HG03097 (cell line): ENCODE measurements around the gene ZNF18.

Experiments
- ATAC-seq: cut with Tn5 transposase; IDR thresholded peaks from one replicate; pipeline ENCODE4 v1.9.1; 2021; ENCODE audit not compliant: unreplicated experiment, low FRiP score

Gene ZNF18, protein sequence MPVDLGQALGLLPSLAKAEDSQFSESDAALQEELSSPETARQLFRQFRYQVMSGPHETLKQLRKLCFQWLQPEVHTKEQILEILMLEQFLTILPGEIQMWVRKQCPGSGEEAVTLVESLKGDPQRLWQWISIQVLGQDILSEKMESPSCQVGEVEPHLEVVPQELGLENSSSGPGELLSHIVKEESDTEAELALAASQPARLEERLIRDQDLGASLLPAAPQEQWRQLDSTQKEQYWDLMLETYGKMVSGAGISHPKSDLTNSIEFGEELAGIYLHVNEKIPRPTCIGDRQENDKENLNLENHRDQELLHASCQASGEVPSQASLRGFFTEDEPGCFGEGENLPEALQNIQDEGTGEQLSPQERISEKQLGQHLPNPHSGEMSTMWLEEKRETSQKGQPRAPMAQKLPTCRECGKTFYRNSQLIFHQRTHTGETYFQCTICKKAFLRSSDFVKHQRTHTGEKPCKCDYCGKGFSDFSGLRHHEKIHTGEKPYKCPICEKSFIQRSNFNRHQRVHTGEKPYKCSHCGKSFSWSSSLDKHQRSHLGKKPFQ

DNA sequence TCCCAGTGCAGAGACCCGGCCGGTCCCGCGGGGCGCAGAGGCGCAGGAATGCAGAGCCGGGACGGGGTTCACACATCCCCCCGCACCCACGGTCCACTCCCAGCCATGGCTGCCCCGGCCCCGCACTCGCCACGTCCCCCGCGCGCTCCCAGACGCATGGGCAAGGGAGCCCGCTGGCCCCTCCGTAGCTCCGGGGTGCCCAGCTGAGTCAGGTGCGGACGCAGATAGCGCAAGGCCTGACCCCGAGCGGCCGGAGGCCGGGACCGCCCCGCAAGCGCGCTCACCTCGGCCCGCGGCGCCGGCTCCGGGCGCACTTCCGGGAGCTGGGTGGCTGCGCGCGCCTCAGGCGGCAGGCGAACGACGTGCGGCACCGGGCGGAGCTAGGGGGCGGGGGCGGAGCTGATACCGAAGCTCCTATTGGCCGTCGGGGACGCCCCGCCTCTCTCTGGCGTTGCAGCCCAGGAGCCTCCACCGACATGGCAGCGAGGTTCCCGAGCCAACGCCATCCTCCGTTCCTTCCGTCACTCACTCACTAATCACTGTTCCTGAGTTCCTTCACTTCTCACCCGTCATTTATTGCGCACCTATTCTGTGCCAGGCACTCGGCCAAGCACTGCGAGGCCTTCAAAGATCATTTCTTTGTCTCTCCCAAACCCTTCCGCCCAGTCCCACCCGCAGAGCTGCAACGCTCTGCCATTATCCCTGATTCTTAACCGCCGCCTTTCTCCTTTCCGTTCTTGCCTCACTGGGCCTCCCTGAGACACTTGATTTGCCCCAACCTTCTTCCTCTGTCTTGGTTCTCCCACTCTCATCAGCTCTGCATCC lies at the start of gene ZNF18:
Gene ZNF18, minus strand, starts transcription at position 329 of the 825 bp plus-strand sequence. CDS start 4,646 bp downstream, outside the sequence.
- peak; percentile 98 for ATAC-seq

DNA sequence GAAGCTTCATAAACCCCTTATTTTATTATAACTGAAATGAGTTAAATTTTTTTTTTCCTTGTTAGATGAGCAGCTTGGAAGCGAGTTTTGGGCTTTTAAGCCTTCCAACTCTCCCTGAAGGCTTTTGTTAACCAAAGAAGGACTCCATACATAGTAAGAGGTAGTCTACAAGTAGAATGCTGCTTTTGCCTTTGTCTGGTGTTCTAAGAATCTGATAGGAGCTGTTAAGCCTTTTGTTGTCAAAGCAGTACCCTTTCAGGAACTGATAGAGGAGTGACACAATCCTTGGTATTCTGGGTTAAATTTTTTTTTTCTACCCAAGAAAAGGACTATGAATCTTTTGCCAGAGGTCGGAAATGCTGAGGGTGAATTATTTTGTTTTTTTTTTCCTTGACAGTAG lies 49.5 kb upstream of the ZNF18 start:
- no peak for ATAC-seq

DNA sequence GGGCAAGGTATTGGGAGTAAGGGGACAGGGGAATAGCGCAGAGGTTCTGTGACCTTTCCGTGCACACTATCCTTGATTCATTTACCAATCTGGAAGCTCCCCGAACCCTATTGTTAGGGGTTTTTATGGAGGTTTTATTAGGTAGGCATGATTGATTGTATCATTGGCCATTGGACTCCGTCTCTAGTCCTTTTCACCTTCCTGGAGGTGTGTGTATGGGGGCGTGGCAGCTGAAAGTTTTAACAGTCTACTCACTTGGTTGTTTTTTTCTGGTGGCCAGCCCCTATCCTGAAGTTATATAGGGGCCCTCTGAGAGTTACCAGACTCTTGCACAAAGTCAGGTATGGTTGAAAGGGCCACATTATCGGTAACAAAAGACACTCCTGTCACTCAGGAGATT lies 46.4 kb upstream of the ZNF18 start:
- ATAC-seq = no peak

DNA sequence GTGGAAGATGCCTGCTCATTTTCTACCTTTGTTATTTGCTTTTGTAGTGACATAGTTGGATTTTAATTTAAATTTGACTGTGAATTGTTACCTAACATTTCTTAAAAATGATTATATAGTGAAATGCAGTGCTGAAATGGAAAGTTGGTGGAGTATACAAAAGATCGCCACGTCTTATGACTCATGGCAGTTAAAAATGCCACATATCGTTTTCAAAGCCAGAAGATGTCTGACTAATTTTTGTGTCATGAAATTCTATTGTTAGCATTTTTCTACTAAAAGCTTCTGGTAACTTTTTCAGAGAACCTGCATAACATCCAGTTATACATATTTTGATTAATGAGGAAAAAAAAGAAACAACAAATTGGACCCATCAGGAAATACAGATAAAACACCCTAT lies 44.0 kb upstream of the ZNF18 start:
- no peak for ATAC-seq

DNA sequence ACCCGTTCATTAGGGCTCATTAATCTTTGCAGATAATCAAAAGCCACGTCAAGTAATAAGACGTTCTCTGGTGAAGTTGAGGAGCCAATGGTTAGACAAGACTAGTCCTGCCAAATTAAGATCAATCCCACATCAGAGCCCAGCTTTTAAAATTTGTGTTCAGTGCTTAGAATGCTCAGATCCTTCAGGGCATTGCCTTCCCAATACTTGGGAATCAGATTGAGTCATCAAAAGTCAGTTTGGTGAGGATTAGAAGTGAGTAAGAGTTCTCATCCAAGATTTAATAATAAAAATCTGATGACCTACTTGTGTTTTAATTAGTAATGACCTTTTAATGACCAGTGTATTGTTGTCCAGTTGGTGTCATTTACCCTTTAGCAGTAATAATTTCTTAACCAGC lies 43.2 kb upstream of the ZNF18 start:
- ATAC-seq = no peak

DNA sequence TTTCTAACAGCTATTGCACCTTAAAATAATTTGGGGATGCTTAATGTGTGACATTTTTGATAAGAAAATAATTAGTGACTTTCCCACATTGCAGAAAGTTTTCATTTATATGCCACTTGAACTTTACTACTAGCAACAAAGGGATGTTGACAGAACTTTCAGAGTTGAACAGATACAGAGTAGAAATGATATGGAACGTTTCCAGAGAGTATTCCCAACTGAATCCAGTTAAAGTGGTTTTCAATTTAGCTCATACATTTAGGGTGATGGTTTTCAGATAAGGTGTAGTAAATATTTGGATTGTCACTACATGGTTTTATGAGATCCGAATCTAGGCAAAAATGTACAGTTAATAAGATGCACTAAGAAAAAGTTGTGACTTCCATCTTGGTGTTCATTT lies 40.7 kb upstream of the ZNF18 start:
- no peak for ATAC-seq

DNA sequence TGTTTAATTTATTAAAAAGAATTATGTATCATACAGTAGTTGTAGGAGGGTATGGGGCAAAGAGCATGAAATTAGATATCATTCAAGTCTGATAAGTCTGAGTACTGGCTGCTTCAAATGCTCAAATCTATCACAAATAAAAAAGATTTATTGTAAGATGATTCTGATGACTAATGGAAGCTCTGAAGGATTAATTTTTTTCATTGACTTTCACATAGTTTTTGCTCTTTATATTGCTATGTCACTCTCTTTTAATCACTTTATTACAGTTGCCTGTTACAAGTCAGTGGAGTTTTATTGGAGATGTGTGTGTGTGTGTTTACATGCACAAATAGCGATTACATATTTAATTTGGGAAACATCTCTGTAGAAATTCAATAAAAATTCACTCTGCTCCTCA lies 38.4 kb upstream of the ZNF18 start:
- no peak for ATAC-seq

DNA sequence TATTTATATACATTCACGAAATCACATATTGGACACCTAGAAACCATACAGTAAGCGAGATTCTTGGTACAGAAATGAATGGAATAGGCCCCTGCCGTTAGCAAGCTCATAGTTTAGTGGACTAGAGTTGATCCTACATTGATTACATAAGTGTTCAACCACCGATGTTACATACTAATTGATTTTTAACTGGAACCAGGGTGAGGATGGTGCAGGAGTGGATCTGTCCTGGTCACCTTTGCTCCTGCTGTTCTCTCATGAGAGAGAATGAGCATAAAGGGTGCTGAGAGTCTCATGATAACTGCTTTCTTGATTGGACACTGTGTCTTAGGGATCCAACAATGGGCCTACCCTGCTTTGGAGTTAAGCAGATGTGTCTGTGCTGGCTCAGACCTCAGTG lies 37.3 kb upstream of the ZNF18 start:
- no peak for ATAC-seq

DNA sequence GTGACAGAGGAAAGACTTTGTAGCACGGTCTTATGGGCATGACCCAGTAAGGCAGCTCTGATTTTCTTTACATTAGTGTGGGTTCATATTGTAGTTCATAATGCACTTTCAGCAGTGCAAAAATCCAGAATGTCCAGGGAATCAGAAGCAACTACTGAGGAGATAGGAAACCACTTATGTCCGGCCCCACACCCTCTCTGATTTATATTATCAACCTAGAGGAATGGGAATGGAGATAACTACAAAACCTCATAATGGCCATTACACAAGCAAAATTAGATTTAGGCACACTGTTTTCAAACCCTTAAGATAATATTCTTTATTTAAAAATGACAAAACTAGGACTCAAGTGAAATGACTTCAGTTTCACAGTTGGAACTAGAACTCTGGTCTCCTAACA lies 31.3 kb upstream of the ZNF18 start:
- ATAC-seq = no peak

DNA sequence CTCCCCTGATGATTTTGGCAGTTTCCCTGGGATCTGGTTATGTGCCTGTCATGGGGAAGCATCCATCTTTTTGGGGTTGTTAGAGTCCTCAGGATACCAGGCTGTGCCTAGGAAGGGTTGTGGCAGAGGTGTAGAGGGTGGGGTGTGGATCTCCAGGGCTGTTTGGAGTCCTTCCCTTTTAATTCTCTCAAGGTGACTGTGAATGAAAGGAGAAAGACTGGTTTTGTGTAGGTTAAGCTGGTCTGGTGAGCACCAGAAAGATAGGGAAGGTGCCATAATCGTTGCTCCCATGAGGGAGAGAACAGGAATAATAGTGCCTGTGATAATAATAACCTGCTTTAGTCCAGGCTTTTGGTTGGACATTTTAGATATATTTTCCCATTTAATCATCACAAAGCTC lies 30.4 kb upstream of the ZNF18 start:
- no peak for ATAC-seq

DNA sequence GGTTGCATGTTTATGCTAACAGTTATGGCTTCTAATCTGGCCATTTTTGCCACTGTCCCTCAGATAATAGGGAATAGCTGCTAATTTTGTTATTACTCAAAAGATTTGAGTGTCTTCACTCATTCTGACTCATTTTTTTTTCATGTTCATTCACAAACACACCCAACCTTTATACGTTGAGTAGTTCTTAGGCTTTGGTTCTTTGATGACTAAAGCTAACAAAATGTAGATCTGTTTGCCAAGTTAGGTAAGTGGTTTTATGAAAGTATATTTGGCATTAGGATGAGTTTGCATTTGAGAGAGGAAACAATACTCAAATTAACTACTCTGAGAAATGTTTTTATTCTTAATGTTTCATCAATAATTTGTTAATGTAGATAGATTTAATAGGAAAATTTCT lies 27.1 kb upstream of the ZNF18 start:
- ATAC-seq = no peak

DNA sequence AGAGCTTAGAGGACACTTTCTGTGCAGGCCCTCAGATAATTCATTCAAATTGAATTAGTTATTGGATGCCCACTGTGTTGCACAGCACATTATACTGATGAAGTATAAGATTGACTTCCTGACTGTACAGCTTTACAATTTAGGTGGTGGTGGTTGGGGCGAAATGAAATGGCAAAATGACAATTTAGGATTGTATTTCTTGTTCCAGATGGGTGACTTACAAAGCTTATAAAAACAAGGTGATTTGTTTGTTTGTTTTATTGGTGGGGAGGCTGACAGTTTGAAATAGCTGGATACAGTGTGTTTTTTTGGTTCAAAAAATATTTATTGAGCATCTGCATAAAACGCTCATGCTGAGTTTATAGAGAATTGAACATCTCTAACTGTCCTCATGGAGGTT lies 25.0 kb upstream of the ZNF18 start:
- ATAC-seq = no peak

DNA sequence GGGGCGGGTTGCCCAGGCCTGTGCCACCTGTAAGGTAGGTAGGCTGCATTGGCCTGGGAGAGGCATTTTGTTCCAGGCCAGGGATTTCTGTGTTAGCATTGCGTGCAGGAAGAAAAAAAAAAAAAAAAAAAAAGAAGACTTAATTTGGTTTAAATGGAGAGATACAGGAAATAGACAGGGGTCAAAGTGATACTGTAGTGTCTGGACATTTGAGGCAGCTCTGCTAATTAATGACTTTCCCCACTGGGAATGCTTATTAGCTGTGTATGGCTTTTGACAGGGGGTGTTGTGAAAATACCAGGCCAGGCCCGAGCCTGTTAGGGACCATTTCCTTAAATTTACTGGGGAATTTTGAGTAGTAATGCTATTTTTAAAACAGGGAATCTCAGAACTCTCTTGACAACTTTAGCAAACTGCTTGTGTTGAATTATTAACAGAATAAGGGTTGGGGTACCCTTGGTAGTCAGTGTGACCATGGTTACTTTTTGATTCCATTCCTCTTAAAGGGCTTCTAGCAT lies 24.4 kb upstream of the ZNF18 start:
- no peak for ATAC-seq

DNA sequence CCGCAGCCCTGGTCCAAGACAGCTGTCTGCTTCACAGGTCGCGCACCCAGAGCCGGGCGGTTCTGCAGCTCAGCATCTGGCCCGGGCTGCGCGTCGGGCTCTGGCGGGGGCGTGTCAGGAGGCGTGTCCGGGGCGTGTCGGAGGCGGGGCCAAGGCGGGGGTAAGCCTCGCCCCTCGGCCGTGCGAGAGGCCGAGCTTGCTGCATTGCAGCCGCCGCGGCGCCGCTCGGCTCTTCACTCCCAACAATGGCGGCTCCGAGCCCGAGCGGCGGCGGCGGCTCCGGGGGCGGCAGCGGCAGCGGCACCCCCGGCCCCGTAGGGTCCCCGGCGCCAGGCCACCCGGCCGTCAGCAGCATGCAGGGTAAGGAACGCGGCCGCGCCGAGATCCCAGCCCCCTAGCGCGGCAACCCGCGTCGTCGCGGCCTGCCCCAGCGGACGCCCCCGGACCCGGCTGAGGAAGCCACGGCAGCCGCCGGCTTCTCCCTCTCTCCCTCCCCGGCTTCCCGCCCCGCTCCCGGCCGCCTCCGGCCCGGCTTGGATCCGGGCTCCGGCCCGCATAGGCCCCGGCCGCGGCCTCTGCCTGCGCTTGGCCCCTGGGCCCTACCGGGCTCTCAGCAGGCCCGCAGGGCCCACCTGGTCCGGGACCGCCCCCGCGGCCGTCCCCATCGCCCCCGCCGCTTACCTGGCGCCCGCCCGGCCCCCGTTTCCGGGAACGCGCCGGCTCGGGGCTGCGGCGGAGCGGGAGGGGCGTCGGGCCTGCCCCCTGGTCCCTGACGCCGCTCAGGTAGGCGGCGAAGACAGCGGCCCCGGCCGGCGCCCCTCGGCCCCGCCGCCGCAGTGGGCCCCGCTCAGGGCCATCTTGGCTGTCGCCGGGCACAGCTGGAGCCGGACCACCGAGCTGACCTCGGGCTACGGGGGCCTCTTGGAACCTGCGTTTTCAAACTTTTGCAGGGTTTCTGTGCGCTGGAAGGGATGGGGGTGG lies 23.7 kb upstream of the ZNF18 start, which contains the start of gene MAP2K4:
Gene MAP2K4, plus strand, starts transcription at position 236 of the 981 bp plus-strand sequence. Its CDS starts 10 bp downstream, at position 246.
- ATAC-seq = peak; percentile 87

DNA sequence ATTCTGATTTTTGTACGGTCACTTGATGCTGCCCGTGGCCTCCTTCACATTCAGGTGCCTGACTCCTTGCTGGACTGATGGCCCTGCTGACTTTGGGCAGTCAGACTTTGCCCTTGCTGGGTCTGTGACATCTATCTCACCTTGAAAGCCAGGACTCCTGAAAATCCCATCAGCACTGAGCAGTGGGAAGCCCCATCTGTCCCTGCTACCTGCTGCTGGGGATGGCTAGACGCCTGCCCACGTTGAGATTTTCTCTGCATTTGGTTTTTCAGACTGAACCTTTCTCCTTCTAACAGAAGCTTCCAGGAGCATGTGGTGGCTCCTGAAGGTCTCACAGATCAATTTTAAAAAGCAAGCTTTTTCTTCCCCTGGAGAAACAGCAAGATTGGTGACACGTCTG lies 10.2 kb upstream of the ZNF18 start:
- no peak for ATAC-seq

DNA sequence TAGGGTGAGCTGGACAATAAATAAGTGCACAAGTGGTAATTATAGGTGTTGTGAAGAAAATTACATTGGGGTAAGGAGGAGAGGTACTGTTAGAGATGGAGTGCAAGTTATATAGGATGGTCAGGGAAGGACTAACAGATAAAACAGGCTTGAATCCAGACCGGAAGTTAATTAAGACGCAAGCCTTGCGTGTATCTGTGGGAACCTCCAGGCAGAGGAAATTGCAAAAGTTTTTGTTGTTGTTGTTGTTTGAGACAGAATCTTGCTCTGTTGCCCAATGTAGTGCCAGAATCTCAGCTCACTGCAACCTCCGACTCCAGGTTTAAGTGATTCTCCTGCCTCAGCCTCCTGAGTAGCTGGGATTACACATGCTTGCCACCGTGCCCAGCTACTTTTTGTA lies 2.4 kb upstream of the ZNF18 start:
- ATAC-seq = no peak

DNA sequence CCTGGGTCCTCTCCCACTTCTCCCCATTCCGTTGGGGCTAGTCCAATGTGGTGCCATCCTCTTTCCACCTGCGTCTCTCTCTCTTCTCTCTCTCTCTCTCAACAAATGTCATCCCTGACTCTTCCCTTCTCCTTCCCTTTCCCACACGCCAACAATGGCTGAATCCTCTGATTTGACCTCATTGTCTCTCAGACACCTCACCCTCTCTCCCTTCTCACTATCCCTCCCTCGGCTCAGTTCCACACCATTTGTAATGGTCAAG lies 628 bp upstream of the ZNF18 start:
- ATAC-seq = peak; percentile 0

DNA sequence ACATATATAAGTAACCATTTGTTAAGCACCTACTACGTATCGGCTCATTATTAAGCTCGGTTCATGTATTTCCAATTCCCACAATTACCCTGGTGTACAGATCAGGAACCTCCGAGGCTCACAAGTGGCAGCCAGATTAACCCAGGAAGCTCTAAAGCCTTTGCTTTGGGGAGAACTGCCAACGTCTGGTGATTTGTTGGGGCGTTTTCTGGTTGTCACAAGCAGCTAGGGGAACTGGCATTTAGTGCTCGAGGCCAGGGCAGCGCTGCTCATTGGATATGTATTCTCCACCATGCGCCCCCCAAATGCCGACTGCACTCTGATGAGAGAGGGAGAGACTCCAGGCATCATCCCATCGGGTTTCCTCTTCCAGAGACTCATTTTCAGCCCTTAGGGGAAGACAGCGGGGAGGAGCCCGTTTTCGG lies 541 bp downstream of the ZNF18 start:
- ATAC-seq = peak; percentile 28

DNA sequence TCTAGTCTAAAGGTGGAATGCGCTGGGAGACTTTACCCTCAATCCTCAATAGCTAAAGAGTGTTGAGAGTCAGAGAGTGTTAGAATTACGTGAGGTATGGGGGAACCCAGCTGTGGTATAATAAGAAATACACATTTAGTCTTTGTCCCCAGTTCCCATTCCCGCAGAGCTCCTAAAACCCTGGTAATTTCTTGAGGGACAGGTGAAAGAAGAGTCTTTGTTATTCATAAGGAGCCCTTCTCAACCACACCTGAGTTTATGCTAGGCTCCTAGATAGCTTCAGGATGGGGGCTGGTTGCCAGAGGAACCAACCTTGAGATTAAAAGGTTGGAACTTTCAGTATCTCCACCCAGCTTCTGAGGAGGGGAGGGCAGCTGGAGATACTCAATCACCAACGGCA lies 5.8 kb downstream of the ZNF18 start:
- no peak for ATAC-seq

DNA sequence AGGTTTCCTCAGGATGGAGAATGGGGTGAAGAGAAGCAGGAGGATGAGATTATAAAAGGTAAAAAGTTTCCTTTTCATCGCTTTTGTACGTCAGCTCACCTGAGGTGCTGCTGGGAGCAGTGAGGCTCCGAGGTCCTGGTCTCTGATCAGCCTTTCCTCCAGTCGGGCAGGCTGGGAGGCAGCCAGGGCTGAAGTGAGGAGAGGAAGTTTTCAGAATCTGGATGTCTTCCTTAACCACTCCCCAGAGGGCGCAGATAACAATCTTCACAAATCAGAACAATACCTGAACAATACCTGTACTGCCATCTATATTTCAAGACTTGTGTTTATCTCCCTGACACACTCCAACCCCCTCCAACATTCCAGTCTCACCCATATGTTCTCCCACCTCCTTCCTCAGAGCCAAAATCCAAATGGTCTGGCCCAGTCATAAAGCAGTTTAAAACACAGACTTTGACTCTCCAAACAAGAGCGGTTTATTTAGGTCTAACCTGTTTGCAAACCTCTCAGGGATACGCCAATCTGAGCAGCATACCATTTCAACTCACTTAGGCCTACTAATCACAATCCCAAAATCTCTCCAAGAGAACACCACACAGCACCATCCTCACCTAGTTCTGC lies 6.8 kb downstream of the ZNF18 start:
- ATAC-seq = no peak
